ENCODE results near the gene TP53.

- no peak for TF ChIP-seq NFYB (IDR thresholded peaks at IDR 0.05; ENCODE audit: extremely low read depth, insufficient read length)
- TF ChIP-seq TSC22D4 (tag; IDR thresholded peaks at IDR 0.05): no peak
- no peak for TF ChIP-seq CBX5 (IDR thresholded peaks at IDR 0.05; ENCODE audit: borderline replicate concordance, low read depth)
- no peak for TF ChIP-seq SP2 (IDR thresholded peaks at IDR 0.05; ENCODE audit: extremely low read depth, low read depth, low read length, poor library complexity, severe bottlenecking)
- no peak for TF ChIP-seq KLF1 (tag; IDR thresholded peaks at IDR 0.05)
- TF ChIP-seq BHLHE40 (IDR thresholded peaks at IDR 0.05; ENCODE audit: low read length): no peak
- TF ChIP-seq SETDB1 (IDR thresholded peaks at IDR 0.05; ENCODE audit: low read length): no peak
- no peak for TF ChIP-seq CHD1 (IDR thresholded peaks at IDR 0.05; ENCODE audit: low read length)
- no peak for TF ChIP-seq ZBTB2 (IDR thresholded peaks at IDR 0.05)
- no peak for TF ChIP-seq ZNF740 (CRISPR knock-in tag; IDR thresholded peaks at IDR 0.05)
- TF ChIP-seq ZNF740 (tag; IDR thresholded peaks at IDR 0.05): no peak
- no peak for TF ChIP-seq FUS (optimal IDR thresholded peaks at IDR 0.05; ENCODE audit: low read depth, low read length)
- no peak for TF ChIP-seq ZBTB26 (CRISPR knock-in tag; IDR thresholded peaks at IDR 0.05)
- TF ChIP-seq GMEB1 (CRISPR knock-in tag; IDR thresholded peaks at IDR 0.05): no peak
Measured at GRCh38 chr17:7688808-7689316, 1.6 kb upstream of the TP53 start.
